GM21576 (cell line): ENCODE measurements around the gene METTL27.
"Not testable (repeated sequence)": the region's sequence is repeated elsewhere in the genome, so short reads cannot be mapped to it uniquely, and the experiment has no call there.

Experiments
- ATAC-seq: cut with Tn5 transposase; IDR thresholded peaks from one replicate; pipeline ENCODE4 v1.9.1; 2021; ENCODE audit warnings: mild to moderate bottlenecking, moderate library complexity; ENCODE audit not compliant: unreplicated experiment

Gene METTL27

GRCh38 chr7:73869011-73869798, 26.9 kb upstream of the METTL27 start:
- ATAC-seq = no peak

GRCh38 chr7:73866446-73866767, 24.1 kb upstream of the METTL27 start:
- no peak for ATAC-seq

DNA sequence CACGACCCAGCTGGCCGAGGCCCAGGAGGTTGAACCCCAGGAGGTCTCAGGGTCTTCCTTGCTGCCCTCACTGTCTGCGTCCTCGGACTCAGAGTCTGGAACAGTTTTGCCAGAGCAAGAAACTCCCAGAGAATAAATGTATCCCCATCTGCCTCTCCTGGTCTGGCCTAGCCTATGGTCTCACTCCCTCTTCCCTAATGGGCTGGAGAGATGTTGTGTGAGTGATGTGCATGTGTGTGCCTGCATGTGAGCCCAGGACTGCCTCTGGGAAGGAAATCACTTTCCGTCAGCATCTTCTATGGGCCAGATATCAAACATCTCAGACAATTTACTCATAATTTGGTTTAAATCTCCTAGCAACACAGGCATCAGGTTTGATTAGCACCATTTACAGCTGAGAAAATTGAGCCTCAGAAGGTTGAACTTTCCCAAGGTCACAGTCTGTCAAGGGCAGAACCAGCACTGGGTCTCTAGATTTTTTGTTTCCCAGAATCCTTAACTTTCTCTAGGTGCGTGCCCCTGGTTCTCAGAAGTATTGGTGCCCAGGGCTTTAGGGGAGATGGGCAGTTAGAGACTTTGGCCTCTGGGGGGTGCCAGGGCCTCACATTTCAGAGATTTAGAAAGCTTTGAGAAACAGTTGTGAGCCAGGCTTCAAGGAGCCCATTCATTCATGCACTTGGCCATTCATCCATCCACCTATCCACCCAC, 23.6 kb upstream of the METTL27 start:
- no peak for ATAC-seq

DNA sequence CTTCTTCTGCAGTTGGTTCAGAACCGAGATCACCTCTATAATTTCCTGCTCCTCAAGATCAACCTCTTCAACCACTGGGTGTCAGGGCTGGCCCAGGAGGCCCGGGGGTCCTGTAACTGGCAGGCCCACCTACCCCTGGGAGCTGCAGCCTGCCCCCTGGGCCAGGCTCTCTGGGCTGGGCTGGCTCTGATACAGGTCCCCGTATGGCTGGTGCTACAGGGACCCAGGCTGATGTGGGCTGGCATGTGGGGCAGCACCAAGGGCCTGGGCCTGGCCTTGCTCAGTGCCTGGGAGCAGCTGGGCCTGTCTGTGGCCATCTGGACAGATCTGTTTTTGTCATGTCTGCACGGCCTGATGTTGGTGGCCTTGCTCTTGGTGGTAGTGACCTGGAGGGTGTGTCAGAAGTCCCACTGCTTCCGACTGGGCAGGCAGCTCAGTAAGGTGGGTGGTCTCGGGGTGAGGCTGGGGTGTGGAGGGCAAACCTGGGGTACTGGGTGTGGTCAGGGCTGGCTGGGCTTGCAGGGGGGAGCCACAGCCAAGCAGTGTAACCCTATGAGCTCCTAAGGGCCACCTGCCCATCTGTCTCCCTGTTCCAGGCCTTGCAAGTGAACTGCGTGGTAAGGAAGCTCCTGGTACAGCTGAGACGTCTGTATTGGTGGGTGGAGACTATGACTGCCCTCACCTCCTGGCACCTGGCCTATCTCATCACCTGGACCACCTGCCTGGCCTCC, 22.8 kb upstream of the METTL27 start:
- no peak for ATAC-seq

GRCh38 chr7:73861305-73861704, 19.0 kb upstream of the METTL27 start:
- no peak for ATAC-seq

DNA sequence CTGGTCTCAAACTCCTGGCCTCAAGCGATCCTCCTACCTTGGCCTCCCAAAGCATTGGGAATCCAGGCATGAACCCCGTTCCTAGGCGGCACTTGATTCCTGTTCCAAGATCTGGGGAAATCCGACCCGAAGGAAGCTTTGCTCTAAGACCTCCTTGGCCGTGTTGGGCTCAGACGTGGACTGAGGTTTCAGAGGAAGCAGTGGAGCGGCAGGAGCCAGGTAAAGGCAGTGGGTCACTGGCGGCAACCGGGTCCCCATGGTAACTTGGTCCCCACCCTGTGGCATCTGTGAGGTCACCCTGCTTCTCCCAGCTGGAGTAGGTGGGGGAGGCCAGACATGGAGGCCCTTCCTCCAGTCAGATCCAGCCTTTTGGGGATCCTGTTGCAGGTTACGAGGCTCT, 18.5 kb upstream of the METTL27 start, which contains the start of gene TMEM270:
TMEM270 (plus strand) TSS at position 301 of the 400 bp plus-strand sequence; CDS start at position 337, 36 bp downstream.
- no peak for ATAC-seq

DNA sequence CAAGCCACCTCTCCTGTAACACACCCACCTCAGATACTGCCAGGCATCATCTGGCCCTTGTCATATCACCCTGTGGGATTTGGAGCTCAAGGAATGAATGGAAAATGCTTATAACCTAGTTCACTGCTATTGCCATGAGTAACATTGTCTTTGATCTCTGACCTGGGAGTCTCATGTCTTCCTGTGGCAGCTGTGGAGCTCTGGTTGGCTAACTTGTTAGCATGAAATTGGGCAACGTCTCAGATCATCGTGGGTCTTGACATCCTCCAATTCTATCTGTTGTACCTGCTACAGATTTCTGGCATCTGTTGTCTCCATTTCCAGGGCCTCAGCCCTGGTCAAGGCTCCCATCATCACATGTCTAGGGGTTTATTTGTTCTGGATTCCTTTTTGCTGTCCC, 16.5 kb upstream of the METTL27 start:
- no peak for ATAC-seq

GRCh38 chr7:73856941-73857340, 14.6 kb upstream of the METTL27 start:
- ATAC-seq = no peak

GRCh38 chr7:73852500-73852899, 10.2 kb upstream of the METTL27 start:
- ATAC-seq = no peak

GRCh38 chr7:73851410-73852338, 9.4 kb upstream of the METTL27 start:
- ATAC-seq = peak; percentile 69

DNA sequence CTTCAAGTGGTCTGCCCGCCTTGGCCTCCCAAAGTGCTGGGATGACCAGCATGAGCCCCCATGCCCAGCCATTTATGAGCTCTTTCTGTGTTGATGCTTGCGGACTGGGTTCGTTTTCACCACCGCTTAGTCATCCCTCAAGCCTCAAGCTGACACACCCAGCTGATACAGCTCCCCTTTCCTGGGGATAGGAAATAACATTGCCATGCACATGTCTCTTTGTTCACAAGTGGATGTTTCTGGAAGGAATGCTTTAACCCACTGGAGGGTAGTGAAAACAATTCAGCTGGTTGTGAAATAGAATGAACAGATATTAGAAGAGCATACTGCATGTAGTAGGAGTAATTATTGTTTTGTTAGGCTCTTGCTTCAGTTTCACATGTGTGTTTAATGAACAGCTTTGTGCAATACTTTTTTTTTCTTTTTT, 8.5 kb upstream of the METTL27 start:
- ATAC-seq = no peak

- no peak for ATAC-seq
These were observed 5.8 kb upstream of the METTL27 start for GRCh38 chr7:73847941-73848723.

- ATAC-seq = not testable (repeated sequence)
These were observed 3.4 kb upstream of the METTL27 start for GRCh38 chr7:73845701-73846195.

DNA sequence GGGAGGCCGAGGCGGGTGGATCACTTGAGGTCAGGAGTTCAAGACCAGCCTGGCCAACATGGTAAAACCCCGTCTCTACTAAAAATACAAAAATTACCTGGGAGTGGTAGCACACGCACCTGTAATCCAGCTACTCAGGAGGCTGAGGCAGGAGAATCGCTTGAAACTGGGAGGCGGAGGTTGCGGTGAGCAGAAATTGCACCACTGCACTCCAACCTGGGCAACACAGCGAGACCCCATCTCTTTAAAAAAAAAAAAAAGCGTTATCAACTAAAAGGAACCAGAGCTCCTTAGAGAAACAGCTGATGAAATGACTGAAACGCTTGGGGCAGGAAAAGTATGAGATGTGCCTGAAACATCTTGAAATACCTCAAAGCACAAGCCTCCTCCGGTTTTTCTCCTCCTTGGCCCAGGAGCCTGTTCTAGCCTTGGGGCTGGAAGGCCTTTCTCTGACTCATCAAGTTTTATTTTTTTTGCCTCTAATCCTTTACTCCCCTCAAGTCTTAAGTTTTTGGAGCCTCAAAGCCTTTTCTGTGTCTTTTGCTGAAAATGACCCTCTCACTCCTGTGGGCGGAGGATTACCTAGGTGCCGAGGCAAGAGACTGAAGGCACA, 2.6 kb upstream of the METTL27 start:
- ATAC-seq = no peak

DNA sequence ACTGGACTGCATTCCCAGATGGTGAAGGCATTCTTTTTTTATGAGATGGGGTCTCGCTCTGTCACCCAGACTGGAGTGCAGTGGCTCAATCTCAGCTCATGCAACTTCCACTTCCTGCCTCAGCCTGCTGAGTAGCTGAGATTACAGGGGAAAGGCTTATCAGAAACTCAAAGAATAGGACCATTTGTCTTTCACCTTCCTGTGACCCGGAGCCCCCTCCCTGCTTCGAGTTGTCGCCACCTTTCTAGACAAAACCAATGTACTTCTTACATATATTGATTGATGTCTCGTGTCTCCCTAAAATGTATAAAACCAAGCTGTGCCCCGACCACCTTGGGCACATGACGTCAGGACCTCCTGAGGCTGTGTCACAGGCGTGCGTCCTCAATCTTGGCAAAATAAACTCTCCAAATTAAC, 1.8 kb upstream of the METTL27 start:
- ATAC-seq = no peak

- ATAC-seq = no peak
These were observed 638 bp downstream of the METTL27 start for GRCh38 chr7:73841689-73842066.

DNA sequence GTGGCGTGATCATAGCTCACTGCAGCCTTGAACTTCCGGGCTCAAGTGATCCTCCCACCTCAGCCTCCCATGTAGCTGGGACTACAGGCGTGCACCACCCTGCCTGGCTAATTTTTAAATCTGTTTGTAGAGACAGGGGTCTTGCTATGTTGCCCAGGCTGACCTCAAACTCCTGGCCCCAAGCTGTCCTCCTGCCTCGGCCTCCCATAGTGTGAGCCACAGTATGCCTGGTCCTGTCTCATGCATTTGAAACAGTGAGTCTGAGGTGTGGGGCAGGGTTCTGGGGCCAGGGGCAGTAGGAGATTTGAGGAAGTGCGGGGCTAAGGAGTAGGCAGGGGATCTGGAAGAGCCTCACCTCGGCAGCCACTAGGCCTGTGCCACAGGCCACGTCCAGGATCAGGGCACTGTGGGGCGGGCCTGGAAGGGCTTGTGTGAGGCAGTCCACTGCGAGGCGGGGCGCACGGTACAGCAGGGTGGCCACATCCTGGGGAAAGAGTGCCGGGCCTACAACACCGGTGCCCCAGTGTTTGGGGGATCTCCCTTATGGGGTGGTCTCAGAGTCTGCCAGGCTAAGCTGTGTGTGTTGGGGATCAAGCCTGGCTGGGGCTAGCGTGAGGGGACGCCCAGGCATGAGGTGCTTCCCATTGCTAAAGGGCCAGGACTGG, 1.5 kb downstream of the METTL27 start:
- no peak for ATAC-seq
